ENCODE measurements around the gene NAGPA. TPM values are rescaled to one million over a fixed set of nuclear protein-coding genes. Genes with fewer than 3 reads are reported as not detected.

NAGPA gene
- total and polyA plus RNA-seq, 2 of the 13 experiments (the other 11 are each of a cell fraction or from before 2014, with no cell fraction given), result 27.1 to 60.3 TPM

GRCh38 chr16:5036228-5037156, 2.8 kb upstream of the NAGPA start:
- in situ Hi-C loops (cut with HindIII; ENCODE audit: extremely low pct_ligation_motif_present, low pct_unique_long_range_greater_than_20kb) (no loop called here), intact Hi-C loops (cut with micrococcal nuclease; ENCODE audit: unreplicated experiment) (loop anchor here (2.0 to 5.0 kb wide), 2 partner anchors 20 to 36 kb away; partner anchors contain the start of gene ALG1)
- WGBS (ENCODE audit: low lambda C conversion rate), result 3% methylated on average over 12 of the region's 12 CpGs
- Histone ChIP-seq H3K27me3 (ENCODE audit: control insufficient read depth in 1 of 2, insufficient read depth in 2 of 2, low read length in 2 of 2) (no peaks in the 10 kb centered on the region; a peak in 1 of 5 replicates), H3K4me1 (ENCODE audit: insufficient read depth, low read length) (peaks cover 69% of the 10 kb centered on the region), H4K20me1 (ENCODE audit: insufficient read depth, low read length) (no peaks in the 10 kb centered on the region), H3K9me3 (ENCODE audit: low read length) (no peaks in the 10 kb centered on the region), H3K4me3 (replicated peaks in 1 of 3; ENCODE audit: insufficient read depth in 1 of 3, low read depth in 2 of 3, low read length in 3 of 3) (peak overlapping the region; percentile 32 to 91 (median 43)), H2AFZ (ENCODE audit: low read length) (peak overlapping the region; percentile 12), H3K27ac (ENCODE audit: extremely low read length, insufficient read depth, low read length) (peak overlapping the region; percentile 98), H3K79me2 (ENCODE audit: insufficient read depth, low read length) (peaks cover 14% of the 10 kb centered on the region), H3K9ac (ENCODE audit: insufficient read depth, low read depth, low read length) (peak overlapping the region; percentile 94), H3K36me3 (replicated peaks in 1 of 2; ENCODE audit: control insufficient read depth in 1 of 2, insufficient read depth in 2 of 2, low read length in 2 of 2) (peaks cover 0 to 2% of the 10 kb centered on the region in 2 experiments; a peak in 1 of 5 replicates), H3K4me2 (ENCODE audit: low read depth, low read length) (peak overlapping the region; percentile 94)
- POLR2A ChIA-PET, result interaction anchor here (1.0 to 4.4 kb wide), 9 partner anchors 29 to 234 kb away, joined by 3 to 27 read pairs (median 14); partner anchors contain the start of genes ALG1, EEF2KMT, PPL and ROGDI
- peak; percentile 27 for ATAC-seq
- CTCF ChIA-PET (ENCODE audit: low intra/inter-chr PET ratio, low total read pairs), result no interaction called here
- peak; percentile 74 for DNase-seq (ENCODE audit: low spot score)
- BruUV-seq (replicated peaks), result no TSS peak
- FAIRE-seq, result peak; percentile 23
- peak; percentile 25; the same call in 1 of the 2 replicates for TF ChIP-seq KMT2A (CRISPR knock-in tag; IDR thresholded peaks at IDR 0.05)
- peak; percentile 24; the same call in 1 of the 2 replicates for TF ChIP-seq ZNF275 (CRISPR knock-in tag; IDR thresholded peaks at IDR 0.05; ENCODE audit: borderline replicate concordance)
- peak; percentile 32; the same call in 1 of the 2 replicates for TF ChIP-seq MYC (CRISPR knock-in tag; IDR thresholded peaks at IDR 0.05; ENCODE audit: borderline replicate concordance)
- peak; percentile 48; the same call in 1 of the 2 replicates for TF ChIP-seq CHD2 (IDR thresholded peaks at IDR 0.05; ENCODE audit: low read depth, low read length)
- TF ChIP-seq ZNF567 (CRISPR knock-in tag; IDR thresholded peaks at IDR 0.05; ENCODE audit: borderline replicate concordance), result 0 out of 2 replicates have a peak, but pooled peaks have one; percentile 31
- TF ChIP-seq SP140L (CRISPR knock-in tag; IDR thresholded peaks at IDR 0.05; ENCODE audit: borderline replicate concordance), result peak; percentile 4; the same call in 1 of the 2 replicates
- peak; percentile 18; the same call in 1 of the 2 replicates for TF ChIP-seq SOX5 (CRISPR knock-in tag; IDR thresholded peaks at IDR 0.05; ENCODE audit: borderline replicate concordance)
- TF ChIP-seq SP5 (CRISPR knock-in tag; IDR thresholded peaks at IDR 0.05; ENCODE audit: borderline replicate concordance, low read depth), result peak; percentile 46
- 0 out of 2 replicates have a peak, but pooled peaks have one; percentile 9 for TF ChIP-seq ZNF232 (CRISPR knock-in tag; IDR thresholded peaks at IDR 0.05; ENCODE audit: borderline replicate concordance)
- TF ChIP-seq ZNF281 (CRISPR knock-in tag; IDR thresholded peaks at IDR 0.05; ENCODE audit: borderline replicate concordance), result peak; percentile 96
- 0 out of 2 replicates have a peak, but pooled peaks have one; percentile 38 for TF ChIP-seq DNMT1 (CRISPR knock-in tag; IDR thresholded peaks at IDR 0.05)
- no peak for TF ChIP-seq ZXDC (CRISPR knock-in tag; IDR thresholded peaks at IDR 0.05)
- peak; percentile 85; the same call in 1 of the 2 replicates for TF ChIP-seq ETV5 (CRISPR knock-in tag; IDR thresholded peaks at IDR 0.05; ENCODE audit: borderline replicate concordance)
- peak; percentile 78 for TF ChIP-seq REPIN1 (CRISPR knock-in tag; IDR thresholded peaks at IDR 0.05; ENCODE audit: borderline replicate concordance, low read depth)
- peak; percentile 20; the same call in 1 of the 2 replicates for TF ChIP-seq MED1 (CRISPR knock-in tag; IDR thresholded peaks at IDR 0.05)

Measured in HepG2 (cell line).